NT2/D1 (cell line): ENCODE results near the gene NSFL1C.

Experiments
- SUZ12 ChIP-seq: IDR thresholded peaks from 2 replicates; pipeline ENCODE4 v1.6.1; 2011; ENCODE audit not compliant: insufficient read length, insufficient read depth; ENCODE audit errors: extremely low read depth
- ZNF274 ChIP-seq: IDR thresholded peaks from 2 replicates; pipeline ENCODE4 v1.6.1; 2011; ENCODE audit warnings: mild to moderate bottlenecking, low read depth, low read length

- TF ChIP-seq ZNF274: no peak
- no peak for TF ChIP-seq SUZ12
Observed at GRCh38 chr20:1473246-1474220, 6.9 kb upstream of the NSFL1C start.
